Upper lobe of right lung (tissue), 1 donor: Measurements from ENCODE around the gene ZNF230. TPM values are rescaled to one million over a fixed set of nuclear protein-coding genes. Genes with fewer than 3 reads are reported as not detected.

Experiments
- ATAC-seq: fragments of 200-7000 bp; cut with Tn5 transposase; one replicate; pipeline ENCODE4 v1.9.1; 2020; ENCODE audit warnings: mild to moderate bottlenecking, moderate library complexity
- DNase-seq: peaks from one replicate; pipeline ENCODE4 v3.0.0-alpha.2; 2020
- H3K27ac ChIP-seq: fragments of 200-600 bp; one replicate; pipeline ENCODE4 v1.8.0; 2022
- H3K27me3 ChIP-seq: fragments of 200-600 bp; one replicate; pipeline ENCODE4 v1.8.0; 2022; ENCODE audit warnings: mild to moderate bottlenecking
- H3K36me3 ChIP-seq: fragments of 200-600 bp; one replicate; pipeline ENCODE4 v1.8.0; 2022
- H3K4me1 ChIP-seq: fragments of 200-600 bp; one replicate; pipeline ENCODE4 v1.8.0; 2022
- H3K4me3 ChIP-seq: fragments of 200-600 bp; one replicate; pipeline ENCODE4 v1.8.0; 2022; ENCODE audit warnings: mild to moderate bottlenecking
- H3K9me3 ChIP-seq: fragments of 200-600 bp; one replicate; pipeline ENCODE4 v1.8.0; 2022
- CTCF ChIP-seq: fragments of 200-600 bp; IDR thresholded peaks from one replicate; pipeline ENCODE4 v1.8.0; 2022; ENCODE audit warnings: antibody characterized with exemption
- intact Hi-C: fragments of 100-400 bp; cut with DNase I; formaldehyde crosslinking; loops from one replicate; pipeline ENCODE4 v1.11.0; 2022
- total RNA-seq: library from RNA; stranded (reverse); fragmentation: NEBNext Ultra II Directional; extraction: Animal tissue kit (Norgen Biotek cat#: 25700); gene quantifications from one replicate; pipeline ENCODE4 v1.2.1, GENCODE V29; 2021
- donor health status: DM: no; HTN: yes; CAD: no; lungs with severe emphysema.

The ZNF230 gene
- total RNA-seq, 1 donor from 2014 or later, result 5.2 TPM

GRCh38 chr19:44021221-44021620 is 18.5 kb downstream of the ZNF230 start:
- intact Hi-C loops, result no loop called here

DNA sequence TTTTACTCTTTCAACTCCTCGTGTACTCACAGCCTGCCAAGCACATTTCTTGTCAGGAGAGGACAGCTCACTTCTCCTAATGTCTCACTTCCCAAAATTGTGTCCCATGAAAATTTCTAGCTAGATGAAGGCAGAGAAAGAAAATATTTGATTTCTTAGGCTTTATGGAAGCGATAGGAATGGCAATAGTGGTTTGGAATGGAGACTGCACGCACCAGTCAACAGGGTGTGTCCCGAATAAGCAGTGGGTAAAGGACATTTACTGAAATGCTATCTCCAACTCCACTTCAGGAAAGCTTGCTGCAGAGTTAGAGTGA is 22.1 kb downstream of the ZNF230 start:
- Histone ChIP-seq H3K4me1 (peaks cover 5% of the 10 kb centered on the region), H3K4me3 (peak overlapping the region; percentile 79), H3K36me3 (peaks cover 22% of the 10 kb centered on the region), H3K27ac (peak overlapping the region; percentile 62), H3K27me3 (no peaks in the 10 kb centered on the region), H3K9me3 (peaks cover 5% of the 10 kb centered on the region)
- intact Hi-C loops, result no loop called here
- no peak for TF ChIP-seq CTCF
- DNase-seq (no peak), ATAC-seq (no peak)

More at GRCh38 chr19:44021221-44021620, 18.5 kb downstream of the ZNF230 start:
- ATAC-seq, result no peak
- Histone ChIP-seq H3K27ac (no peak overlapping the region), H3K9me3 (no peaks in the 10 kb centered on the region), H3K4me3 (no peak overlapping the region), H3K27me3 (no peaks in the 10 kb centered on the region), H3K36me3 (no peaks in the 10 kb centered on the region), H3K4me1 (peaks cover 5% of the 10 kb centered on the region)
- DNase-seq, result no peak
- TF ChIP-seq CTCF, result no peak

DNA sequence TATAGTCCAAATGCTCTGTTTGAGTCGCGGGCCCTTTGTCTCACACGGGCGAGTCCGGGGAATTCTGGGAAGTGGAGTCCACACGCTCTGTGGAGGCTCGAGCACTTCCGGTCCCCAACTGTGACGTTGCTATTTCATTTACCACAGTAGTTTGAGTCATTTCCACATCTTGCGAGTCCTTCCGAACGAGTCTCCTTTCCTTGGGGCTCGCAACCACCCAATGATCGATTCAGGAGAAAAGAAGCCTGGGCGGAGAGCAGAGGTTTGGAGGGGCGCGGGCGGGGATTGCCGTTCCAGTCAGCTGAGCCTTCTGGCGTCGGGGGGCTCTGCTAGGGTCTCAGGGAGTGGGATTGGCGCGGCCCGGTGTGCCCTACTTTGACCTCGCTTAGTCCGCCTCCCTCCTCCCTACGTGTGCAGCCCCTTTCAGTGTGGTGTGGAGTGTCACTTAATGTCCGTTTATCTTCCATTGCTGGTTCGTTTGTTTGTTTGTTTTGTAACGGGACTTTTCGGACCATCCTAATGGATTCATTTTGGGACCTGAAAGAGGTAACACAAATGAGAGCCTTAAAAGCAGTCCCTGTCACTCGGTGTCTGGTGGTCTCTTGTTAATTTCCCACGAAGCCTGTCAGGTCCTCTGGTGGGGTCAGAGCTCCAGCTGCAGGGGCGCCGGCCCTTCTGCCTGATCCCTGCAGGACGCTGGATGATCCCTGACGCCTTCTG is 22.6 kb downstream of the ZNF230 start, which contains the start of gene ZNF222:
ZNF222 (plus strand) TSS at position 163 of the 720 bp plus-strand sequence; CDS start at position 221, 58 bp downstream.
- no peak for TF ChIP-seq CTCF
- DNase-seq (peak; percentile 86), ATAC-seq (peak; percentile 99)
- H3K4me3 ChIP-seq, result peak within 1 kb of the TSS; percentile 79
- H3K9me3 ChIP-seq, result peaks cover 10% of the 10 kb centered on the region
- peak within 1 kb of the TSS; percentile 62 for H3K27ac ChIP-seq
- no peaks in the 10 kb centered on the region for H3K27me3 ChIP-seq
- intact Hi-C loops, result no loop called here
- H3K4me1 ChIP-seq, result peaks cover 5% of the 10 kb centered on the region
- peaks cover 27% of the 10 kb centered on the region for H3K36me3 ChIP-seq

DNA sequence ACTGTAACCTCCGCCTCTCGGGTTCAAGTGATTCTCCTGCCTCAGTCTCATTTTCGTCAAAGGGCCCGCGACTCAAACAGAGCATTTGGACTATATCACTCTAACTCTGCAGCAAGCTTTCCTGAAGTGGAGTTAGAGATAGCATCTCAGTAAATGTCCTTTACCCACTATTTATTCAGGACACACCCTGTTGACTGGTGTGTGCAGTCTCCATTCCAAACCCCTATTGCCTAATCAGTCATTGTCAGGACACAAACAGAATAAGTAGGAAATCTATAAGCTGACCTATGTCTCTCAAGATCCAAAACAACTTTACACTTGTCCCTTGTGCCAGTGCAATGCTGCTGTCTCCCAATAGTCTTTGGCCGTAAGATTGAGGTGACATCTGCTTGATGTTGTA is 23.9 kb downstream of the ZNF230 start:
- no peak for ATAC-seq
- Histone ChIP-seq H3K27ac (no peak overlapping the region), H3K27me3 (no peaks in the 10 kb centered on the region), H3K4me1 (peaks cover 5% of the 10 kb centered on the region), H3K36me3 (peaks cover 40% of the 10 kb centered on the region), H3K4me3 (no peak overlapping the region), H3K9me3 (peaks cover 23% of the 10 kb centered on the region)
- intact Hi-C loops, result no loop called here
- DNase-seq, result no peak
- no peak for TF ChIP-seq CTCF

- TF ChIP-seq CTCF, result no peak
- H3K9me3 ChIP-seq, result peaks cover 57% of the 10 kb centered on the region
- H3K27ac ChIP-seq, result no peak overlapping the region
- no peaks in the 10 kb centered on the region for H3K27me3 ChIP-seq
- H3K4me3 ChIP-seq, result no peak overlapping the region
- ATAC-seq, result no peak
- H3K4me1 ChIP-seq, result no peaks in the 10 kb centered on the region
- intact Hi-C loops, result no loop called here
- DNase-seq, result no peak
- H3K36me3 ChIP-seq, result peaks cover 44% of the 10 kb centered on the region
These were observed 29.3 kb downstream of the ZNF230 start for GRCh38 chr19:44032001-44032610.
